Ecto neural progenitor cell (in vitro differentiated cells): ENCODE results near the gene SCART1.
"Not testable (repeated sequence)": the region's sequence is repeated elsewhere in the genome, so short reads cannot be mapped to it uniquely, and the experiment has no call there.

Experiments used
- DNase-seq: peaks from one replicate; pipeline ENCODE4 v3.0.0-alpha.2; 2018; ENCODE audit warnings: low spot score

Gene SCART1

GRCh38 chr10:133453516-133454203, at the start of gene SCART1:
TSS of gene SCART1 (plus strand) at chr10:133453945. CDS start at chr10:133453998, 53 bp downstream.
- no peak for DNase-seq

- DNase-seq, result no peak
Observed at GRCh38 chr10:133405272-133405671, 48.5 kb upstream of the SCART1 start.

- no peak for DNase-seq
Observed at GRCh38 chr10:133405844-133406527, 47.8 kb upstream of the SCART1 start.

- no peak for DNase-seq
Observed at GRCh38 chr10:133411523-133412380, 42.0 kb upstream of the SCART1 start.

GRCh38 chr10:133412381-133412711, 41.4 kb upstream of the SCART1 start:
- no peak for DNase-seq

- DNase-seq, result not testable (repeated sequence)
Observed at GRCh38 chr10:133414401-133414800, 39.3 kb upstream of the SCART1 start.

GRCh38 chr10:133415752-133416151, 38.0 kb upstream of the SCART1 start:
- DNase-seq, result no peak

GRCh38 chr10:133418289-133418993, 35.3 kb upstream of the SCART1 start:
- no peak for DNase-seq

- no peak for DNase-seq
Observed at GRCh38 chr10:133419211-133419950, 34.4 kb upstream of the SCART1 start.

- no peak for DNase-seq
Observed at GRCh38 chr10:133420028-133420427, 33.7 kb upstream of the SCART1 start.

- DNase-seq, result no peak
Observed at GRCh38 chr10:133420579-133420978, 33.2 kb upstream of the SCART1 start.

- DNase-seq, result no peak
Observed at GRCh38 chr10:133421336-133422222, 32.2 kb upstream of the SCART1 start.

- peak; percentile 47 for DNase-seq
Observed at GRCh38 chr10:133422223-133422806, 31.4 kb upstream of the SCART1 start.

GRCh38 chr10:133422807-133423771, 30.7 kb upstream of the SCART1 start:
- peak; percentile 50 for DNase-seq

GRCh38 chr10:133424102-133424501, 29.6 kb upstream of the SCART1 start:
- not testable (repeated sequence) for DNase-seq

- DNase-seq, result not testable (repeated sequence)
Observed at GRCh38 chr10:133424601-133425000, 29.1 kb upstream of the SCART1 start, which contains the start of gene SPRN. TSS of gene SPRN (minus strand) at chr10:133424625. CDS start at chr10:133423681, 944 bp downstream.

GRCh38 chr10:133429571-133429970, 24.2 kb upstream of the SCART1 start:
- DNase-seq, result not testable (repeated sequence)

GRCh38 chr10:133431888-133432613, 21.7 kb upstream of the SCART1 start:
- DNase-seq, result not testable (repeated sequence)
